ENCODE measurements around the gene CNNM2. TPM values are rescaled to one million over a fixed set of nuclear protein-coding genes. Genes with fewer than 3 reads are reported as not detected.

CNNM2 gene
- total and polyA plus RNA-seq, 2 donors (not counting 1 experiment from before 2014, with no cell fraction given) = 6.6 to 21.6 TPM

GRCh38 chr10:103042908-103043307 lies 124.8 kb downstream of the CNNM2 start:
- H3K27me3 Mint-ChIP-seq = no peaks in the 10 kb centered on the region
- no peak overlapping the region for H3K4me2 ChIP-seq (replicated peaks; ENCODE audit: low read depth, low read length, poor library complexity, severe bottlenecking)
- H2AFZ ChIP-seq (ENCODE audit: insufficient read depth, low read depth, low read length, poor library complexity, severe bottlenecking) = no peak overlapping the region
- no peak overlapping the region for H3K4me3 ChIP-seq (ENCODE audit: control extremely low read depth in 1 of 5, extremely low read depth in 1 of 5, insufficient read depth in 1 of 5, low read depth in 2 of 5, low read length in 4 of 5)
- no peaks in the 10 kb centered on the region for H4K20me1 ChIP-seq (ENCODE audit: control insufficient read depth, insufficient read depth, low read length, poor library complexity, severe bottlenecking)
- intact Hi-C loops (cut with micrococcal nuclease) = no loop called here
- DNase-seq (no peak), ATAC-seq (ENCODE audit: low read depth) (no peak)
- no peak overlapping the region for H3K27ac ChIP-seq (ENCODE audit: low read length in 2 of 2)
- no peak overlapping the region for H3K9ac ChIP-seq (ENCODE audit: low read length)
- H3K4me1 ChIP-seq (ENCODE audit: control insufficient read depth in 2 of 2, insufficient read depth in 2 of 2, low read length in 2 of 2) = peaks cover 3 to 4% of the 10 kb centered on the region in 2 donors
- POLR2A ChIA-PET = no interaction called here
- no peaks in the 10 kb centered on the region for H3K9me3 Mint-ChIP-seq (ENCODE audit: insufficient read depth)
- 96% methylated on average over 6 of the region's 7 CpGs for WGBS (ENCODE audit: insufficient coverage)
- TF ChIP-seq CTCF (IDR thresholded peaks at IDR 0.05) = no peak
- TF ChIP-seq EZH2 (IDR thresholded peaks at IDR 0.05; ENCODE audit: borderline replicate concordance, insufficient read depth, low read depth, low read length, poor library complexity, severe bottlenecking) = no peak
- no peaks in the 10 kb centered on the region for H3K27me3 ChIP-seq (replicated peaks in 1 of 4; ENCODE audit: control extremely low read depth in 1 of 4, control insufficient read depth in 3 of 4, insufficient read depth in 4 of 4, low read length in 3 of 4)
- H3K4me1 Mint-ChIP-seq = peaks cover 12% of the 10 kb centered on the region
- H3K4me3 Mint-ChIP-seq = no peak overlapping the region
- no peaks in the 10 kb centered on the region for H3K79me2 ChIP-seq (ENCODE audit: control insufficient read depth, insufficient read depth, low read length)
- CTCF ChIA-PET = no interaction called here
- H3K27ac Mint-ChIP-seq = no peak overlapping the region
- H3K9me3 ChIP-seq (ENCODE audit: control extremely low read depth in 1 of 3, control insufficient read depth in 2 of 3, insufficient read depth in 1 of 3, low read length in 2 of 3) = no peaks in the 10 kb centered on the region
- peaks cover 0 to 1% of the 10 kb centered on the region in 2 experiments for H3K36me3 ChIP-seq (replicated peaks in 1 of 2; ENCODE audit: control extremely low read depth in 1 of 2, control insufficient read depth in 1 of 2, extremely low read depth in 1 of 2, insufficient read depth in 2 of 2, low read length in 1 of 2)

GRCh38 chr10:103044942-103045489 lies 126.9 kb downstream of the CNNM2 start:
- Histone ChIP-seq H3K4me1 (ENCODE audit: control insufficient read depth in 2 of 2, insufficient read depth in 2 of 2, low read length in 2 of 2) (peaks cover 3 to 4% of the 10 kb centered on the region in 2 donors), H3K79me2 (ENCODE audit: control insufficient read depth, insufficient read depth, low read length) (no peaks in the 10 kb centered on the region), H3K4me2 (replicated peaks; ENCODE audit: low read depth, low read length, poor library complexity, severe bottlenecking) (no peak overlapping the region), H3K9ac (ENCODE audit: low read length) (no peak overlapping the region), H3K4me3 (ENCODE audit: control extremely low read depth in 1 of 5, extremely low read depth in 1 of 5, insufficient read depth in 1 of 5, low read depth in 2 of 5, low read length in 4 of 5) (no peak overlapping the region), H3K9me3 (ENCODE audit: control extremely low read depth in 1 of 3, control insufficient read depth in 2 of 3, insufficient read depth in 1 of 3, low read length in 2 of 3) (no peaks in the 10 kb centered on the region), H3K27me3 (replicated peaks in 1 of 4; ENCODE audit: control extremely low read depth in 1 of 4, control insufficient read depth in 3 of 4, insufficient read depth in 4 of 4, low read length in 3 of 4) (no peaks in the 10 kb centered on the region), H3K36me3 (replicated peaks in 1 of 2; ENCODE audit: control extremely low read depth in 1 of 2, control insufficient read depth in 1 of 2, extremely low read depth in 1 of 2, insufficient read depth in 2 of 2, low read length in 1 of 2) (peaks cover 1 to 2% of the 10 kb centered on the region in 2 experiments), H4K20me1 (ENCODE audit: control insufficient read depth, insufficient read depth, low read length, poor library complexity, severe bottlenecking) (no peaks in the 10 kb centered on the region), H2AFZ (ENCODE audit: insufficient read depth, low read depth, low read length, poor library complexity, severe bottlenecking) (no peak overlapping the region), H3K27ac (ENCODE audit: low read length in 2 of 2) (no peak overlapping the region)
- Mint-ChIP-seq H3K4me1 (peaks cover 12% of the 10 kb centered on the region), H3K27ac (no peak overlapping the region), H3K27me3 (no peaks in the 10 kb centered on the region), H3K4me3 (no peak overlapping the region), H3K9me3 (ENCODE audit: insufficient read depth) (no peaks in the 10 kb centered on the region)
- ChIA-PET POLR2A (no interaction called here), CTCF (no interaction called here)
- intact Hi-C loops (cut with micrococcal nuclease) = no loop called here
- no CpG with 5 or more reads among the region's 8 CpGs for WGBS (ENCODE audit: insufficient coverage)
- DNase-seq = no peak
- ATAC-seq (ENCODE audit: low read depth) = no peak
- no peak for TF ChIP-seq EZH2 (IDR thresholded peaks at IDR 0.05; ENCODE audit: borderline replicate concordance, insufficient read depth, low read depth, low read length, poor library complexity, severe bottlenecking)
- TF ChIP-seq CTCF (IDR thresholded peaks at IDR 0.05) = no peak
